ENCODE measurements around the gene COL5A3. TPM values are rescaled to one million over a fixed set of nuclear protein-coding genes. Genes with fewer than 3 reads are reported as not detected.

The COL5A3 gene
- polyA plus RNA-seq, 2 of the 4 experiments (the other 2 are of a cell fraction) = 0.12 to 0.36 TPM

- ATAC-seq (no peak), DNase-seq (ENCODE audit: low read depth in 1 of 2, low spot score in 1 of 2) (no peak), FAIRE-seq (no peak)
- ChIA-PET CTCF (no interaction called here), POLR2A (no interaction called here)
- H3K9me3 ChIP-seq = no peaks in the 10 kb centered on the region
- TF ChIP-seq POLR2AphosphoS2 (conservative IDR thresholded peaks at IDR 0.05; ENCODE audit: low read length) (no peak), HOXB5 (CRISPR knock-in tag; IDR thresholded peaks at IDR 0.05) (no peak), NFE2L2 (conservative IDR thresholded peaks at IDR 0.05; ENCODE audit: low read length) (no peak), MAZ (IDR thresholded peaks at IDR 0.05; ENCODE audit: borderline replicate concordance, low read depth, low read length) (no peak), CBX2 (IDR thresholded peaks at IDR 0.05; ENCODE audit: borderline replicate concordance, low read depth) (no peak), CBX8 (IDR thresholded peaks at IDR 0.05) (no peak), SMC3 (IDR thresholded peaks at IDR 0.05) (no peak), ZSCAN20 (CRISPR knock-in tag; IDR thresholded peaks at IDR 0.05) (no peak), KDM1A (IDR thresholded peaks at IDR 0.05; ENCODE audit: low read depth) (no peak), HES2 (IDR thresholded peaks at IDR 0.05) (no peak), BHLHE40 (IDR thresholded peaks at IDR 0.05; ENCODE audit: low read depth, low read length) (no peak), EHMT2 (IDR thresholded peaks at IDR 0.05; ENCODE audit: low read depth) (no peak), PBX3 (IDR thresholded peaks at IDR 0.05) (no peak), EP300 (IDR thresholded peaks at IDR 0.05) (no peak), GATA3 (IDR thresholded peaks at IDR 0.05; ENCODE audit: borderline replicate concordance) (no peak)
- TF ChIP-seq, protein P1, sequence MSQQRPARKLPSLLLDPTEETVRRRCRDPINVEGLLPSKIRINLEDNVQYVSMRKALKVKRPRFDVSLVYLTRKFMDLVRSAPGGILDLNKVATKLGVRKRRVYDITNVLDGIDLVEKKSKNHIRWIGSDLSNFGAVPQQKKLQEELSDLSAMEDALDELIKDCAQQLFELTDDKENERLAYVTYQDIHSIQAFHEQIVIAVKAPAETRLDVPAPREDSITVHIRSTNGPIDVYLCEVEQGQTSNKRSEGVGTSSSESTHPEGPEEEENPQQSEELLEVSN (IDR thresholded peaks at IDR 0.05; ENCODE audit: borderline replicate concordance, low read depth) = no peak
- WGBS (ENCODE audit: missing lambda C conversion rate) = 66% methylated on average over 5 of the region's 5 CpGs
- no peaks in the 10 kb centered on the region for H3K4me1 ChIP-seq
- no peak overlapping the region for H3K4me3 ChIP-seq
- H3K27ac ChIP-seq = no peak overlapping the region
- H3K4me2 ChIP-seq = no peak overlapping the region
These were observed 13.8 kb downstream of the COL5A3 start for GRCh38 chr19:9996541-9996940.

- no peak overlapping the region for H3K4me2 ChIP-seq
- ChIA-PET POLR2A (no interaction called here), CTCF (interaction anchor here (2.5 kb wide), 1 partner anchor 9 kb away, joined by 6 read pairs; no protein-coding TSS in a partner anchor)
- H3K27ac ChIP-seq = no peak overlapping the region
- no peak for ATAC-seq
- H3K4me1 ChIP-seq = no peaks in the 10 kb centered on the region
- DNase-seq (ENCODE audit: low read depth in 1 of 2, low spot score in 1 of 2) = no peak
- TF ChIP-seq, protein P1 (IDR thresholded peaks at IDR 0.05; ENCODE audit: borderline replicate concordance, low read depth) = no peak
- TF ChIP-seq, protein P2, sequence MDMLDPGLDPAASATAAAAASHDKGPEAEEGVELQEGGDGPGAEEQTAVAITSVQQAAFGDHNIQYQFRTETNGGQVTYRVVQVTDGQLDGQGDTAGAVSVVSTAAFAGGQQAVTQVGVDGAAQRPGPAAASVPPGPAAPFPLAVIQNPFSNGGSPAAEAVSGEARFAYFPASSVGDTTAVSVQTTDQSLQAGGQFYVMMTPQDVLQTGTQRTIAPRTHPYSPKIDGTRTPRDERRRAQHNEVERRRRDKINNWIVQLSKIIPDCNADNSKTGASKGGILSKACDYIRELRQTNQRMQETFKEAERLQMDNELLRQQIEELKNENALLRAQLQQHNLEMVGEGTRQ (IDR thresholded peaks at IDR 0.05) = no peak
- TF ChIP-seq HEYL (CRISPR knock-in tag; IDR thresholded peaks at IDR 0.05) = no peak
- no peak for TF ChIP-seq ZNF302 (CRISPR knock-in tag; IDR thresholded peaks at IDR 0.05)
- TF ChIP-seq NPAS2 (CRISPR knock-in tag; IDR thresholded peaks at IDR 0.05; ENCODE audit: borderline replicate concordance) = no peak
- TF ChIP-seq PHF8 (IDR thresholded peaks at IDR 0.05; ENCODE audit: borderline replicate concordance, low read depth) = no peak
- TF ChIP-seq SMC3 (IDR thresholded peaks at IDR 0.05) = no peak
- no peak for TF ChIP-seq POLR2A (IDR thresholded peaks at IDR 0.05; ENCODE audit: low read length)
- TF ChIP-seq, protein P3, sequence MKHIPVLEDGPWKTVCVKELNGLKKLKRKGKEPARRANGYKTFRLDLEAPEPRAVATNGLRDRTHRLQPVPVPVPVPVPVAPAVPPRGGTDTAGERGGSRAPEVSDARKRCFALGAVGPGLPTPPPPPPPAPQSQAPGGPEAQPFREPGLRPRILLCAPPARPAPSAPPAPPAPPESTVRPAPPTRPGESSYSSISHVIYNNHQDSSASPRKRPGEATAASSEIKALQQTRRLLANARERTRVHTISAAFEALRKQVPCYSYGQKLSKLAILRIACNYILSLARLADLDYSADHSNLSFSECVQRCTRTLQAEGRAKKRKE (CRISPR knock-in tag; IDR thresholded peaks at IDR 0.05; ENCODE audit: low read depth) = no peak
- H3K9me3 ChIP-seq = no peaks in the 10 kb centered on the region
- FAIRE-seq = no peak
- no peak overlapping the region for H3K4me3 ChIP-seq
- 72% methylated on average over 5 of the region's 7 CpGs for WGBS (ENCODE audit: missing lambda C conversion rate)
These were observed 14.3 kb downstream of the COL5A3 start for GRCh38 chr19:9995999-9996398.
